Hematopoietic multipotent progenitor cell treated with erythropoietin and hydrocortisone succinate and interleukin-3 and kit ligand, for 17 days (in vitro differentiated cells): ENCODE results near the gene ARSG.
A peak's percentile ranks its signal among the peaks of the same experiment; 100 is the strongest.

ENCODE experiments used
- DNase-seq: peaks from one replicate; pipeline ENCODE4 v3.0.0-alpha.2; 2015; ENCODE audit warnings: low spot score

ARSG gene

DNA sequence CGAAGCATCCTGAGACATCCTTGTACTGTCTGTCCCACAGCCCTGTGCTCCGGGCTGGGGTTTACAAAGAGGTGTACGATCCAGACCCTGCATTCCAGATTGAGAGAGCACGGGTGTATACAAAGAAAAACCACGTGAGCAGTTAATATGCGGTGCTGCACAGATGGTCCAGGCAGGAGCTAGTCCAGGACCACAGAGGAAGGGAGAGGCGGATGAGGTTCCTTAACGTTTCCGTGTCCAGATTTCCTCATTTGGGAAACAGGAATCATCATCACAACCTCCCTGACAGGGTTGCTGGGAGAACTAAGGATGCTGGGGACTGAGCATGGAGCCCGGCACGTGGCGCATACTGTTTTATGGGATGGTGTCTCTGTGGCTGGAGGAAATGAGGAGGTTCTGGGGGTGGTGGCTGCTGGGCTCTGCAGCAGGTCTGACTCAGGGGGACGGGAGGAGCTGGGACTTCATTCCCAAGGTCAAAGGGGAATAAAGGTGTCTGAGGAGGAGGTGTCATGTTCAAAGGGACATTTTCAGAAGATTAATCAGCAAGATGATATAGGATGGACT, 139.8 kb downstream of the ARSG start:
- DNase-seq: no peak

DNA sequence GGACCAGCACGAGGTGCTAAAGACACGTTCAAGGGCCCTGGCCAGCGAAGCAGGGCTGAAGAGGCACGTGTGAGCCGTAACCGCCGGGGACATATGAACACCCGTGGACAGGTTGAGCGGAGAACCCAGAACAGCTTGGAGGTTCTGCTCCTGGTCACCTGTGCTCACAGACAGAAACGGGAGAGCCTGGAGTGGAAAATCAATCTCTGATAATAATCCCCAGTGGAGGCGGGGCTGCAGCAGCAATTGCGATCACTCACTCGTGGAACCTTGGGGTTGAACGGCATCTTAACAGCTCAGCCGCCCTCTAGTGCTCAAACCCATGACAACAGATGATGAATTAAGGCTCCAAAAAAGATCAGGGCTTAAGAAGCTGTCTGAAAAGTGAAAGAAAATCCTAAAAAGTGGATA, 140.4 kb downstream of the ARSG start:
- no peak for DNase-seq

DNA sequence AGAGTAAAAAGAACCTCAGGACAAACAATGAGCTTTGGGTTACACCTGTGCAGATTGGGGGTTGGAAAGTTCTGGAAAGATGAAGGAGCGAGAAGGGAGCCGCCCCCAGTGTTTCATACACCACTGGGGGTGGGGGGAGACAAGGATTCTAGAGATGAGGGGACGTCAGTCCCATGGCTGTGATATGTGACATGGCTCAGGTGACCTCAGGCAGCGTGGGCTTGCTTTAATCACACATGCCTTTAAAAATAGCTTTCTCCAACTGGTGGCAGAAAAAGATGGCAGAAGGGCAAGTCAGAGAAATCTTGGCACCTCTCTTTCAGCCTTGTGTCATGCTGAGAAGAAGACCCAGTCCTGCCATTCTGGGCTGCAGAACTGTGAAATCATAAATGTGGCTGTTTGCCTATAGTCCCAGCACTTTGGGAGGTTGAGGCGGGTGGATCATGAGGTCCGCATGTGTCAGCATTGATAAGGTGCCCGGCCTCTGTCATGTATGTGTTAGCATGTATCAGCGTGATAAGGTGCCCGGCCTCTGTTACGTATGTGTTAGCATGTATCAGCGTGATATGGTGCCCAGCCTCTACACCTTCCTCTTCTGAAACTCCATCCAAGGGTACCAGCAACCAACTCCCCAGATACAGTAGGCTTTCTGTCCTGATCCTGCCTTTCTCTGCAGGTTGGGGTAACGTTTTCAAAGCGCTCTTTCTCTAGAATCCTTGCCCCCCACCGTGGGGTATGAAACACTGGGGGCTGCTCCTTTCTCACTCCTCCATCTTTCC, 141.0 kb downstream of the ARSG start:
- no peak for DNase-seq

- DNase-seq: no peak
Measured at GRCh38 chr17:68433211-68433610, 141.9 kb downstream of the ARSG start.

GRCh38 chr17:68433911-68434508, 142.7 kb downstream of the ARSG start:
- DNase-seq: no peak

DNA sequence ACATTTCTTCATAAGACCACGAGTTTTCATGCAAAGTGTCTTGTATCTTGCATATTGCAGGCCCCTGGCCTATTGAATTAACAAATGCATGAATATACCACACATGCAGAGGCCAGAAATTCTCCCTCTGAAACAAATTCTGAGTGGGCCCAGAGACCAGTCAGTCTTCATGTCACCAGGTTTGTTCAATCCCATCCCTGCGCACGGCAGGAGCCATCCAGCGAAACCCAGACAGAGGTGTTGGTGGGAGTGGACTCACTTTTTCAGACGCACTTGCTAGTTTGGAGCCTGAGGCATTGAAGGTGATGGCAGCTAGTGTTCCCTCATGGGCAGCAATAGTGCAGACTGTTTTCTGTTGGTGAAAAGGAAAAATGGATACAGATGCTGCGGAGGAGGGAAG, 144.1 kb downstream of the ARSG start:
- DNase-seq: no peak

DNA sequence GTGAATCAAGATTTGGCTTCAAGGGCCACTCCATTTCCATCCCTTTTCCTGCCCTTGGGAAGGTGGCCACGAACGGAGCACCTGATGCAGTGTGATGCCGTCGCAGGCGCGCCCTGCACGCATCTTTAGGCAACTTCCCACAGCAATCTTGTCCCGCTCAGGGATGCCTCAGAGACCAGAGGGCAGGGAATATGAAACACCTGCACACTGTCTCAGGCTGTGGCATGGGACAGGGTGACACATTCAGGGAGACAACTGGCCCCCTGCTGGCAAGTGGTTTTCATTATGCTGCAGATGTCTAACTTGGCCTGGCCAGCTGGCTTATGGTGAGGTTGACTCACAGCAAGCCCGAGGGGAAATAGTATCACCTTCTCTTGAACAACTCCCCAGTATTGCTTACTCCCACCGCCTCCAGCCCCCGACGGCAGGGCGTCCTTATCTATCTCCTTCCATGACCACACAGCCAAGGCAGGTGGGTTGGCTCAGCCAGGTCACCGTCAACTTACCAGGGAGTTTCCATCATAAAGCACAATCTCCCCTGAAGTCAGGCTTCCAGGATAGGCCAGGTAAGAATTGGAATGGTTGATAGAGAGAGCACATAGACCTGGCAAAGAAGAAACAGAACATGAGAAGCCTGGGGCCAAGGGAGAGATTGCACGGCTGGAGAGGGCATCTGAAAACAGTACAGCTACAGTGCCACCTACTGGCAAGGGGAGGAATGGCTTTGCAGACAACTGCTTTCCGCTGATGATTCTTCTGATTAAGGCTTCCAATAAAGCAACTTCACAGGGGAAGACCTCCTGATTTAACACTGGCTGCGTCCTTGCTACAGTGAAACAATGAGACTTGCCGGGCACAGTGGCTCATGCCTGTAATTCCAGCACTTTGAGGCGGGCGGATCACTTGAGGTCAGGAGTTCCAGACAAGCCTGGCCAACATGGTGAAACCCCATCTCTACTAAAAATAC, 144.9 kb downstream of the ARSG start:
- peak; percentile 90 for DNase-seq

GRCh38 chr17:68437979-68438822, 146.9 kb downstream of the ARSG start:
- DNase-seq: peak; percentile 81

DNA sequence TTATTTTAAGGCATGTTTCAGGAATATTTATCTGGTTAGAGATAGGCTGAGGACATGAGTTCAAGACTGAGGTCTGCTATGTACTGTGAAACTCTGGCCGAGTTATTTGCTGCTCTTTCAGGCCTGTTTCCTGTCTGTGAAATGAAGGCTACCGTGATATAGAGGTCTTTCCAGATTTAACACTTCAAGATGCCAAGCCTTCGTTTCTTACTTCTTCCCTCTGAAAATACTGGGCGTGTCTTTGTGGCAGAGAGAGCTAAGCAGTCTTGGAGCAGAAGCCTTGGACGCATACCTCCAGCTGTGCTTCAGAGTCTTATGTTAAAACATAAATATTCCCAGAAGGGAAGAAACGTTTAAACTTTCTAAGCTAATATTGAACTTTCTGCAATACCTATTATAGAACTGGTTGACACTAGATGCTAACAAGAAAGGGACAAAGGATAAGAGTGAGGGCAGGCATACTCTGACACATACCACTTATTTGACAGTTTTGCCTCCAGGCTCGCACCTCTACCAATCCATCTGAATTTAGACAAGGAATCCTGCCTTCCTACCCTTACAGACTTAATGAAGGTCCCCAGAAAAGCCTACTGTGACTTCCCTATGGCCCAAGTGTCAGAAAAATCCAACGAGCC, 148.5 kb downstream of the ARSG start:
- no peak for DNase-seq

- no peak for DNase-seq
Measured at GRCh38 chr17:68440526-68440925, 149.2 kb downstream of the ARSG start.

- no peak for DNase-seq
Measured at GRCh38 chr17:68441070-68441770, 149.9 kb downstream of the ARSG start.

DNA sequence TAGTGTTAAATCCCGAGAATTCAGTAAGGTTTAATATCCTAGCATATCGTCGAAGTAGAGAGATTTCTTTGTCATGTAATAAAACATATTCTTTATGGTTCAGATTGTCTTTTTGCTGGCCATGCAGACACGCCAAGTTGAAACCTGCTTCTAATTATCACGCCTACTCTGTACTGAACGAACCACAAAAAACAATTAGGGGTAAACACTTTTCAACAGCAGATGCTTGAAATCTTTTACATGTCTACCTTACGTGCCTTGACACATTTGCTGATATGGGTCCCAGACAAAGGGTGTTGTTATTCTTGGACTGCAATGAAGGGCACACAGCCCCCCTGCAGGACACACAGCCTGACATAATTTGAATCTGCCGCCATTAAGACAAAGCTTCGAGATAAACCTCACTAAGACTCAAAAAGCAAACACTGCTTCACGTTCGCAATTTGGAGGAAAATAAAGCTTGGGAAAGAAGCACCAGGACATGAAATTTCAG, 152.7 kb downstream of the ARSG start:
- DNase-seq: no peak

- no peak for DNase-seq
Measured at GRCh38 chr17:68445671-68446070, 154.4 kb downstream of the ARSG start.

- DNase-seq: peak; percentile 53
Measured at GRCh38 chr17:68446626-68447041, 155.3 kb downstream of the ARSG start.

- DNase-seq: no peak
Measured at GRCh38 chr17:68449021-68449739, 157.9 kb downstream of the ARSG start.

GRCh38 chr17:68450391-68450790, 159.1 kb downstream of the ARSG start:
- DNase-seq: no peak

- DNase-seq: no peak
Measured at GRCh38 chr17:68450801-68451200, 159.5 kb downstream of the ARSG start.

DNA sequence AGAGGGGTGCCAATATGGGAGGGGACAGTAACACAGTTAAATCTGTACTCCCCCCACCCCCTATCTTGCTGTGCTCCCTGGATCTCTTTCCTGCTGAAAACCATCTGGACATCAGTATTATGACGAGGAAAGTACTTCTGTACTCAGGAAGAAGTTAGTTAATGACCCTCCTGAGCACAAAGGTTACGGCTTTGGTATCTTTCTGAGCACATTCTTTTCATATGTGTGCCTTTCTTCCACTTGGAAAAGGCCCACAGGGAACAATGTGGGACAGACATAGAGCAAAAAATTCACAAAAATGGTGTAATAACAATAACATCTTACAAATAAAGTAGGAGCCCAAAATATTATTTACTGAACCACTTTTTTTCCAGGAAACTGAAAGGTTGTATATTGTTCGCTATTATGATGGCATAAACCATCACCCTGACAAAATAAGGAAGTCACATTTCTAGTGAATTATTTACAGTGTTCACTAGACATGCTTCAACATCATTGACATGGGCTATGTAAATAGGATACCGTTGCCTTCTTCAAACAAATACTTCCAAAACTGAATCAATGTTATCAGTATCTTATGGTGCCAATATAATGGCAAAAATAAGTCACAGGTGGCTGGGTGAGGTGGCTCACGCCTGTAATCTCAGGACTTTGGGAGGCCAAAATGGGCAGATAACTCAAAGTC, 160.5 kb downstream of the ARSG start:
- DNase-seq: no peak
